Bone marrow (tissue), 2 donors: ENCODE measurements around the gene PRSS23.

Experiments
- DNase-seq, 2 donors: peaks; one replicate each; lab custom pipeline; 2025; lab: John Stamatoyannopoulos, UW

PRSS23 gene

GRCh38 chr11:86790867-86791849 lies 9.2 kb upstream of the PRSS23 start:
- no peak for DNase-seq

GRCh38 chr11:86792150-86792549 lies 8.2 kb upstream of the PRSS23 start:
- DNase-seq: no peak

- no peak for DNase-seq
Observed at GRCh38 chr11:86793307-86793706, 7.0 kb upstream of the PRSS23 start.

- DNase-seq: no peak
Observed at GRCh38 chr11:86795511-86795910, 4.8 kb upstream of the PRSS23 start.

DNA sequence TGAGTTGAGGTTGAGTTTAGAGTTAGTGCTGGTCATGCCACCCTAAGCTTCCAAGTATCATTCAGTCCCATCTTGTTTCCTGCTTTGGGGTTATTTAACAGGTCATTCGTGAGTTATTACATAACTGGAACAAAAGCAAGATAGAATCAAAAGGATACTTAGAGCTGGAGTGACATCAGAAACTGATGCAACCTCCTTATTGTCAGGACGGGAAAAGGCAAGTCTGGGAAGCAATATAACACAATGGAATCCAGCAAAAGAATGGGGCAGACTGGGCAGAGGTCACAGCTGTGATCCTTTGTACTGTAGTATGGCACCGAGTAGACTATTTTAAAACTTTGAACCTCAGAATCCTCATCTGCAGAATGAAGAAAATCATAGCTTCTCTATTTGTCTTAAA lies 4.4 kb upstream of the PRSS23 start:
- DNase-seq: no peak

DNA sequence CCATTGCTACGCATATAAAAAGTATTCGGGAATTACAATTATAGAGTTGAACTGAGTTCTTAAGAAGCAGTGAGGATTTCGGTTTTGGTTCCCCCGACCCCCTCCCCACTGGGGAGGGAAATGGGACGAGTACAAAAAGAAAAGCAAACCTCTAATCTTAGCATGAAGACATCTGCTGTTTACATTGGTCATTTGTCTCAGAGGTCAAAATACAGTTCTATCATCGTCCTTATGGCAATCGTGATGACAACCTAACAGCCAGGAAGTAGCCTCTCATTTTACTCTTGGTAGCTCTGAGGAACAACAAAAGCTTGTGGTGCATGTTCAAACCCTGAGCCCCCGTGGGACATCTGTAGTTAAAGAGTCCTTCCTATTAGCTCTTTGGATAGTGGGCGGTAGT lies 3.2 kb upstream of the PRSS23 start:
- no peak for DNase-seq

- no peak for DNase-seq
Observed at GRCh38 chr11:86798988-86799387, 1.4 kb upstream of the PRSS23 start.

- no peak for DNase-seq
Observed at GRCh38 chr11:86799680-86800075, 664 bp upstream of the PRSS23 start.

DNA sequence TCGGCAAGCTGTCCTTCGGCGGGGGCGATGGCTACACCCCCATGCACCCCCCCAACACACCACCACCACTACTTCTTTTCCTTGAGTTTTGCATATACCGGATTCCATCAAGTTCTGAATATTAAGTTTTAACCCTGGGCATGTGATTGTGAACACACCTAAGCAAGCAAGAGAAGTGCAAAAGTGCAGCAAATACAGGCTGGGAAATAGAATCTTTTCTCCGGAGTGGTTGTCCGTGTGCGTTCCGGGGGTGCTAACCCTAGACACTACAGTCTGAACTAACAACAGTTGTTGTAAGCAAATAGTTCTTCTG lies 574 bp downstream of the PRSS23 start:
- DNase-seq: no peak

- DNase-seq: no peak
Observed at GRCh38 chr11:86801364-86801763, 1.0 kb downstream of the PRSS23 start.

GRCh38 chr11:86802146-86802545 lies 1.8 kb downstream of the PRSS23 start:
- DNase-seq: no peak

- DNase-seq: no peak
Observed at GRCh38 chr11:86802601-86803051, 2.3 kb downstream of the PRSS23 start.

- no peak for DNase-seq
Observed at GRCh38 chr11:86803136-86804045, 3.0 kb downstream of the PRSS23 start.

DNA sequence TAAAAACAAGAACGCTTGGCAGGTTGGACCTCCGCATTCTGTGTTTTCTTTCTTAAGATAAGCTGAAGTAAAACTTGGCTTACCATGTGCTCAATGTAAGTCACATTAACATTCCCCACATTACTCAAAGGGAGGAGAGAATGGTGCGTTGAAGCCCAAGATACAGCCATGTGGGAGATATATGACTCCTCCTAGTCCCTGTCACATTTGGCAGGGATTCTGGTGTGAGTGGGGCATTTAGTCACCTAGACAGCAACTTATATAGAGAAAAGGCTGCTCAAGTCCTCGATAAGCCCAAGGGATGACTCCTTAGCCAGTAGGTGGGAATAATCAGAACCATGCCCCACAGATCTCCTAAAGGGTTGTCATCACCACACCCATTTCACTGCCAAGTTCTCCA lies 4.6 kb downstream of the PRSS23 start:
- DNase-seq: no peak

GRCh38 chr11:86805873-86806310 lies 5.5 kb downstream of the PRSS23 start:
- no peak for DNase-seq

- DNase-seq: no peak
Observed at GRCh38 chr11:86806903-86807302, 6.6 kb downstream of the PRSS23 start.

GRCh38 chr11:86807360-86807759 lies 7.0 kb downstream of the PRSS23 start:
- DNase-seq: no peak

GRCh38 chr11:86809561-86809960 lies 9.2 kb downstream of the PRSS23 start:
- DNase-seq: no peak

GRCh38 chr11:86810288-86810687 lies 9.9 kb downstream of the PRSS23 start:
- DNase-seq: no peak

DNA sequence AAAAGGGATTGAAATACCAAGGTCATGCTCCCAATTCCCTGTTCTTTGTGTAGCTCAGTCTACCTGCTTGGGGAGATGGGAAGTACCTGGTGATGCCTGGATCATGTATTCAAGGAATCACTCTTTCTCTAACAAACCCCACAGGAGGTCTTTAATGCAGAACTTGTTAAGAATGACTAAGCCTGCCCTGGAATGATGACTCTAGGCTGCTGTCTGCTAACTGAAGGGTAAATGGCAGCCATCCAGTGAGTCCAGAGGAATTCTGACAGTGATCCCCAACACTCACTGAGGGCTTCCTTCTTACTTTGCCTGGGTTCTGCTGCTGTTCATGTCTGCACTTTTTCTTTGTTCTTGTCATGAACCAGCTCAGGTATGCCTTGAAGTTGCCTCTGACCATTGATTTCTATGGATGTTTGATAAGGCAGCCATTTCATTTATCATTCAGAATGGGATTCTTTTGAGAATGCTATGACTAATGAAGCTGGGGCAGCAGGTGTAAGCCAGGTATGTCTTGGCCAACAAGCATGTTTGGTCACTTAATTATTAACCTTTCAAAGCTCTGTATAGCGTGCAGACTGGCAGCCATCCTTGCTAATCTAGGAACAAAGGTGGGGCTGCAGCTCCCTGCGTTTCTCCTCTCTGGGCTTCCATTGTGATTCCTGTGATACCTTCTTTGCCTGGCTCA lies 11.4 kb downstream of the PRSS23 start:
- no peak for DNase-seq

DNA sequence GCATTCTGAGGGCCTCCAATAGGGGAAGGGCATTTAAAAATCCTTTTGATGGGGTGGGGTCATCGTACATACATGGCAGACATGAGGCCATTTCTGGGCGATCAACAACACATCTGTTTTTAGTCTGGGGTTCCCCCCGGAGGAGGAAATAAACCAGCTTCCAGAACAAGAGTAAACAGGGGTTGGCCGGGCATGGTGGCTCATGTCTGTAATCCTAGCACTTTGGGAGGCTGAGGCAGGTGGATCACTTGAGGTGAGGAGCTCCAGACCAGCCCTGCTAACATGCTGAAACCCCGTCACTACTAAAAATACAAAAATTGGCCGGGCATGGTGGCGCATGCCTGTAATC lies 12.0 kb downstream of the PRSS23 start:
- DNase-seq: no peak

DNA sequence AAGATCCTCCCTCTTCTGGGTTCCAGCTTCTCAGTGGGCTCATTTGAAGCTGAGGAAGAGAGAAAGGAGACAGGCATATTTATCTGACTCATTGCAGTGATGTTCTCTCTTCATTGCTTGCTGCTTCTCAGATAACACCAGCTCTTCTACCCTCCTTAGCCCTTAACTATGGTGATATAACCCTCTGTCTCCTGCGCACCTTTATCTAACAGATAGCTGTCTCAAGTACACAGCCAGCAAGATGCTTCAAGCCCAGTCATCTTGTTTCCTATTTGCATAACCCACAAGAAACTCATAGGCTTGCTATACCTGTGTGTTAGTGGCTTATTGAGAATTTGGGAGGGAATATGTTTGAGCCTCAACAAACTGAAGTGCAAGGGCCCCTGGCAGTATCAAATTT lies 12.6 kb downstream of the PRSS23 start:
- no peak for DNase-seq
